ENCODE measurements around the gene EML4. TPM values are rescaled to one million over a fixed set of nuclear protein-coding genes. Genes with fewer than 3 reads are reported as not detected.

The EML4 gene
- total and polyA plus RNA-seq, 2 donors from 2014 or later: 13.0 to 53.6 TPM

DNA sequence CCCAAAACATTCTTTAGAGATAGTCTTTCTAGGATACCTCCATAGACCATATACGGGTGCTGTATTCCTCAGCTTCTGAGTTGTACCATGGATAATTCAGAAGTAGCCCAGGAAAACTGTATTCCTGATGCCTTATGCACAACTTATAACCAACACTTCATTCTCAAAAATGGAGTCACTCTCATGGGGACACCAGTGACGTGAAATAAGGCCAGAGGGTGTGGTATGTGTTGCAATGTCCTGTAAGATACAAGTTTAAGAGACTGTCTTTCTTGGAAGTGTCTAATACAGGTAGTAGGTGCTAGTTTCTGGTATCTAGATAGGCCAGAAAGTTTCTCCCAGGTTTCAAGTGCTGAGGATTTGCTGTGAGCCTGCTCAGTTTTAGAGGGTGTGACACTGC lies 155.8 kb downstream of the EML4 start:
- no peak for TF ChIP-seq CTCF (IDR thresholded peaks at IDR 0.05; ENCODE audit: borderline replicate concordance, extremely low read depth, insufficient read depth)
- Histone ChIP-seq H3K9me3 (ENCODE audit: control insufficient read depth in 2 of 3, insufficient read depth in 1 of 3, low read length in 3 of 3) (no peaks in the 10 kb centered on the region), H3K27me3 (ENCODE audit: control insufficient read depth, insufficient read depth, low read length) (no peaks in the 10 kb centered on the region), H3K27ac (ENCODE audit: low read depth in 2 of 2, low read length in 2 of 2) (no peak overlapping the region), H3K4me3 (ENCODE audit: low read length in 3 of 3) (no peak overlapping the region), H3K36me3 (ENCODE audit: control insufficient read depth in 2 of 3, insufficient read depth in 3 of 3, low read length in 3 of 3) (peaks cover 3 to 8% (median 7%) of the 10 kb centered on the region in 3 donors), H3K4me1 (ENCODE audit: control insufficient read depth in 2 of 3, insufficient read depth in 2 of 3, low read depth in 1 of 3, low read length in 3 of 3) (peaks cover 0 to 4% (median 3%) of the 10 kb centered on the region in 3 donors), H3K9ac (ENCODE audit: low read length in 3 of 3) (no peak overlapping the region)
- intact Hi-C loops (cut with DNase I): no loop called here
- FAIRE-seq: no peak
- DNase-seq: no peak

GRCh38 chr2:42325609-42326008 lies 156.5 kb downstream of the EML4 start:
- Histone ChIP-seq H3K4me3 (ENCODE audit: low read length in 3 of 3) (no peak overlapping the region), H3K4me1 (ENCODE audit: control insufficient read depth in 2 of 3, insufficient read depth in 2 of 3, low read depth in 1 of 3, low read length in 3 of 3) (peaks cover 0 to 4% (median 3%) of the 10 kb centered on the region in 3 donors), H3K9ac (ENCODE audit: low read length in 3 of 3) (no peak overlapping the region), H3K27ac (ENCODE audit: low read depth in 2 of 2, low read length in 2 of 2) (no peak overlapping the region), H3K36me3 (ENCODE audit: control insufficient read depth in 2 of 3, insufficient read depth in 3 of 3, low read length in 3 of 3) (peaks cover 5 to 11% (median 9%) of the 10 kb centered on the region in 3 donors), H3K9me3 (ENCODE audit: control insufficient read depth in 2 of 3, insufficient read depth in 1 of 3, low read length in 3 of 3) (no peaks in the 10 kb centered on the region), H3K27me3 (ENCODE audit: control insufficient read depth, insufficient read depth, low read length) (no peaks in the 10 kb centered on the region)
- DNase-seq (no peak), FAIRE-seq (no peak)
- no peak for TF ChIP-seq CTCF (IDR thresholded peaks at IDR 0.05; ENCODE audit: borderline replicate concordance, extremely low read depth, insufficient read depth)
- intact Hi-C loops (cut with DNase I): no loop called here

- H3K27me3 ChIP-seq (ENCODE audit: control insufficient read depth, insufficient read depth, low read length): no peaks in the 10 kb centered on the region
- no peak overlapping the region for H3K9ac ChIP-seq (ENCODE audit: low read length in 3 of 3)
- intact Hi-C loops (cut with DNase I): no loop called here
- H3K36me3 ChIP-seq (ENCODE audit: control insufficient read depth in 2 of 3, insufficient read depth in 3 of 3, low read length in 3 of 3): peaks cover 5 to 25% (median 9%) of the 10 kb centered on the region in 3 donors
- peaks cover 0 to 3% (median 0%) of the 10 kb centered on the region in 3 donors for H3K4me1 ChIP-seq (ENCODE audit: control insufficient read depth in 2 of 3, insufficient read depth in 2 of 3, low read depth in 1 of 3, low read length in 3 of 3)
- H3K9me3 ChIP-seq (ENCODE audit: control insufficient read depth in 2 of 3, insufficient read depth in 1 of 3, low read length in 3 of 3): no peaks in the 10 kb centered on the region
- no peak for TF ChIP-seq CTCF (IDR thresholded peaks at IDR 0.05; ENCODE audit: borderline replicate concordance, extremely low read depth, insufficient read depth)
- FAIRE-seq (no peak), DNase-seq (no peak)
- H3K27ac ChIP-seq (ENCODE audit: low read depth in 2 of 2, low read length in 2 of 2): peak overlapping the region in 1 of 2 donors; percentile 19
- no peak overlapping the region for H3K4me3 ChIP-seq (ENCODE audit: low read length in 3 of 3)
Measured at GRCh38 chr2:42327125-42327524, 158.0 kb downstream of the EML4 start.
